Measurements from ENCODE around the gene ASCL3. TPM values are rescaled to one million over a fixed set of nuclear protein-coding genes. Genes with fewer than 3 reads are reported as not detected.

ASCL3 gene
- total and polyA plus RNA-seq, 2 experiments from 2014 or later, result not detected

DNA sequence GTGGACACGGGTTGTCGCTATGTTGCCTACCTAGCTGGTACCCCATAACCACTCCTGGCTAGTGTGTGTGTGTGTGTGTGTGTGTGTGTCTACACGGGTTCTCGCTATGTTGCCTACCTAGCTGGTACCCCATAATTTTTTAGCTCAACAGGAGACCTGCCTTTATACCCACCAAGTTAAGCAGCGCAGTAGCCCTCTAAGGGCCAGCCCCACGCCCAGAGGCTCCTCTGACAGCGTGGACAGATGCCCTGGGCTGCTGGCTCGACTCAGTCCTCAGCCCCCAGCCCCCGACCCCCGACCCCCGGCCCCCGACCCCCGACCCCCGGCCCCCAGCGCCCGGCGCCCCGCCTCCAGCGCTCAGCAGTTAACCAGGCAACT, 32.2 kb downstream of the ASCL3 start:
- peak overlapping the region; percentile 80 for H3K4me3 Mint-ChIP-seq

More for the DNA sequence above, 32.2 kb downstream of the ASCL3 start:
- Histone ChIP-seq H3K9me2 (ENCODE audit: insufficient read depth) (no peaks in the 10 kb centered on the region), H3K4me1 (ENCODE audit: insufficient read depth) (peaks cover 11% of the 10 kb centered on the region), H3K4me3 (peak overlapping the region; percentile 74), H3K36me3 (ENCODE audit: insufficient read depth) (no peaks in the 10 kb centered on the region), H3F3A (replicated peaks; ENCODE audit: low read depth) (peaks cover 4% of the 10 kb centered on the region; the same call in 1 of the 2 replicates), H2AFZ (peak overlapping the region; percentile 94; the same call in 1 of the 2 replicates), H3K79me2 (replicated peaks; ENCODE audit: insufficient read depth) (no peaks in the 10 kb centered on the region), H3K27me3 (ENCODE audit: insufficient read depth) (peaks cover 25% of the 10 kb centered on the region), H3K4me2 (peak overlapping the region; percentile 92), H3K27ac (ENCODE audit: low read depth) (no peak overlapping the region), H4K20me1 (replicated peaks; ENCODE audit: insufficient read depth) (no peaks in the 10 kb centered on the region)
- H3K27ac Mint-ChIP-seq, result no peak overlapping the region
- TF ChIP-seq, protein P1, sequence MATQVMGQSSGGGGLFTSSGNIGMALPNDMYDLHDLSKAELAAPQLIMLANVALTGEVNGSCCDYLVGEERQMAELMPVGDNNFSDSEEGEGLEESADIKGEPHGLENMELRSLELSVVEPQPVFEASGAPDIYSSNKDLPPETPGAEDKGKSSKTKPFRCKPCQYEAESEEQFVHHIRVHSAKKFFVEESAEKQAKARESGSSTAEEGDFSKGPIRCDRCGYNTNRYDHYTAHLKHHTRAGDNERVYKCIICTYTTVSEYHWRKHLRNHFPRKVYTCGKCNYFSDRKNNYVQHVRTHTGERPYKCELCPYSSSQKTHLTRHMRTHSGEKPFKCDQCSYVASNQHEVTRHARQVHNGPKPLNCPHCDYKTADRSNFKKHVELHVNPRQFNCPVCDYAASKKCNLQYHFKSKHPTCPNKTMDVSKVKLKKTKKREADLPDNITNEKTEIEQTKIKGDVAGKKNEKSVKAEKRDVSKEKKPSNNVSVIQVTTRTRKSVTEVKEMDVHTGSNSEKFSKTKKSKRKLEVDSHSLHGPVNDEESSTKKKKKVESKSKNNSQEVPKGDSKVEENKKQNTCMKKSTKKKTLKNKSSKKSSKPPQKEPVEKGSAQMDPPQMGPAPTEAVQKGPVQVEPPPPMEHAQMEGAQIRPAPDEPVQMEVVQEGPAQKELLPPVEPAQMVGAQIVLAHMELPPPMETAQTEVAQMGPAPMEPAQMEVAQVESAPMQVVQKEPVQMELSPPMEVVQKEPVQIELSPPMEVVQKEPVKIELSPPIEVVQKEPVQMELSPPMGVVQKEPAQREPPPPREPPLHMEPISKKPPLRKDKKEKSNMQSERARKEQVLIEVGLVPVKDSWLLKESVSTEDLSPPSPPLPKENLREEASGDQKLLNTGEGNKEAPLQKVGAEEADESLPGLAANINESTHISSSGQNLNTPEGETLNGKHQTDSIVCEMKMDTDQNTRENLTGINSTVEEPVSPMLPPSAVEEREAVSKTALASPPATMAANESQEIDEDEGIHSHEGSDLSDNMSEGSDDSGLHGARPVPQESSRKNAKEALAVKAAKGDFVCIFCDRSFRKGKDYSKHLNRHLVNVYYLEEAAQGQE (IDR thresholded peaks at IDR 0.05; ENCODE audit: unreplicated experiment), result no peak
- TF ChIP-seq CTCF (conservative IDR thresholded peaks at IDR 0.05; ENCODE audit: low read depth in 2 of 2) (no peak), ZNF114 (CRISPR knock-in tag; IDR thresholded peaks at IDR 0.05) (no peak), EZH2phosphoT487 (IDR thresholded peaks at IDR 0.05; ENCODE audit: unreplicated experiment) (no peak), NANOG (IDR thresholded peaks at IDR 0.05; ENCODE audit: borderline replicate concordance) (no peak), CREB1 (CRISPR knock-in tag; IDR thresholded peaks at IDR 0.05; ENCODE audit: low read depth) (no peak), ETS1 (IDR thresholded peaks at IDR 0.05) (no peak), ZNF331 (CRISPR knock-in tag; IDR thresholded peaks at IDR 0.05; ENCODE audit: low read depth) (no peak), POLR2AphosphoS5 (IDR thresholded peaks at IDR 0.05; ENCODE audit: low read depth) (no peak), EZH2 (IDR thresholded peaks at IDR 0.05; ENCODE audit: low read depth, unreplicated experiment) (no peak), ZNF462 (CRISPR knock-in tag; IDR thresholded peaks at IDR 0.05) (no peak), JUNB (IDR thresholded peaks at IDR 0.05; ENCODE audit: unreplicated experiment) (no peak), STAT1 (IDR thresholded peaks at IDR 0.05; ENCODE audit: unreplicated experiment) (no peak)
- H3K36me3 Mint-ChIP-seq (ENCODE audit: low read depth), result peaks cover 18% of the 10 kb centered on the region
- peaks cover 16% of the 10 kb centered on the region for H3K27me3 Mint-ChIP-seq (ENCODE audit: insufficient read depth, low read depth, poor library complexity)
- no peaks in the 10 kb centered on the region for H3K9me3 Mint-ChIP-seq
- DNase-seq (ENCODE audit: low spot score) (no peak), ATAC-seq (peak; percentile 8)
- H3K4me1 Mint-ChIP-seq, result peaks cover 27% of the 10 kb centered on the region
